ENCODE measurements around the gene TAF3.

Gene TAF3

GRCh38 chr10:7887174-7887816 is 69.0 kb downstream of the TAF3 start:
- DNase-seq, result no peak

GRCh38 chr10:7889947-7890542 is 71.7 kb downstream of the TAF3 start:
- DNase-seq, result no peak

- DNase-seq, result no peak
Observed at GRCh38 chr10:7890781-7891180, 72.5 kb downstream of the TAF3 start.

DNA sequence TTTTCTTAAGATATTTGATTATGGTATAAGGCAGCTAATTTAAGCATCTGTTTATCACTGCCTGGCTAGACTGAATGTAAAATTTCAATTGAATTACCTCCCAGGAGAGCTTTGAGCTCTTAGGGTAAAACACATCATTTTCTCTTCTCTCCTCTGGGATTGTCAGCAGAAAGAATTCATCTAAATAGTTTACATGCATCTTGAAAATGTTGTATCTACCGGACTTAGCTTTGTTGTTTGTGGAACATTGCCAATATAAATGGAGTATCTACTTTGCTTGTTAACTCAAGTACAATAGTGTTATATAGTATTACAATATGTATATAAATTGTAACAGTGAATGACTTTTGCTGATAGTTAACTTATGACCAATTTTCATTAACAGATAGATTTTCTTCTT is 73.3 kb downstream of the TAF3 start:
- DNase-seq, result no peak

DNA sequence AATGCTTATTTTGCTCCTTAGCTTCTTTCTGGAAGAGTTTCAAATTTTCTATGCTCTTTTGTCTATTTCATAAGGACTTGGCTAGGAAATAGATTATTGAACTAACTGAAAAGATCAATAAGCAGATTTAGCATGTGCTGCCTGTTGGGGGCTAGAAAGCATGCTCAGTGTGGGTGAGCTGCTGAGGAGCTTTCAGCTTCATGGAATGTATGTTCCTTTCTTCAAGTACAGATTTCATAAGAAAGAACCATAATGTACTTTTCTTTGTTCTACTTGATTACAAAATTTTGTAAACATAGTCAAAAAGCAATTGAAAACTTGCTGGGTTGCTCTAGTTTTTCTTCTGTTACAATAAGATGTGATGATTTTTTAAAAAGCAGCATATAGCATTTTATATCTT is 73.8 kb downstream of the TAF3 start:
- no peak for DNase-seq

DNA sequence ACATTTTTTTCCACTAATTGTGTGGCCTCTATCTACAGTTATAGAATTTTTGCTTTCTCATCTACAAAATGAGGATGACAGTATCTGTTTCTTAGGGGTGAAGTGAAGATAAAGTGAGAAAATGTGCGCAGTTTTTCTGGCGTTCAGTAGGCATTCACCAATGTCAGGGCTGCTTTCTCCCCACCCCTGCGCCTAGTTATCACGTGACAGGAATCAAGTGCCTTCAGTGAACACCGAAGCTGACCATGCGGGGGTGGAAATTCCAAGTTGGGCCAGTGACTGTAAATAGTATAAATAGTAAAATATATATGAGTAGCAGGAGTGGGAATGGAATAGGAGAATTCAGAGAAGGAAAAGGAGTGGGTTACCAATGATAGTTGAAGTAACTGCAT is 77.4 kb downstream of the TAF3 start:
- no peak for DNase-seq

DNA sequence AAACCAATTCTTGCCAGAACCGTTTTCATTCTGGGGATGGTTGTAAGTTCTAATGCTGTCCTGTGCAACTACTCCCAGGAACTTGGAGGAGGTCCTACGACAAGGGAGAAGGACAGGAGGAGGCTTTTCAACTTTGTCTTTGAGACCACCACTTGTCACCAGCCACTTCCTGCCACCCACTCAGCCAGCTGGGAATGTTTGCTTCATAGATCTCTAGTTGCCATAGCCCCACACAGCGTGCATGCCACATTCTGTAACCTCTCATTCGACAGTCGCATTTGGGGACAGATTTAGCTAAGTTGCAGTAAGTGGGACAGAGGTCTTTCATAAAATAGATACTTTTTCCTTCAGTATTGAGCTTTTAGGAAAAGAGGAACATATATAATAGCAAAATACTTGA is 78.0 kb downstream of the TAF3 start:
- DNase-seq, result no peak

- no peak for DNase-seq
Observed at GRCh38 chr10:7901256-7901655, 83.0 kb downstream of the TAF3 start.

DNA sequence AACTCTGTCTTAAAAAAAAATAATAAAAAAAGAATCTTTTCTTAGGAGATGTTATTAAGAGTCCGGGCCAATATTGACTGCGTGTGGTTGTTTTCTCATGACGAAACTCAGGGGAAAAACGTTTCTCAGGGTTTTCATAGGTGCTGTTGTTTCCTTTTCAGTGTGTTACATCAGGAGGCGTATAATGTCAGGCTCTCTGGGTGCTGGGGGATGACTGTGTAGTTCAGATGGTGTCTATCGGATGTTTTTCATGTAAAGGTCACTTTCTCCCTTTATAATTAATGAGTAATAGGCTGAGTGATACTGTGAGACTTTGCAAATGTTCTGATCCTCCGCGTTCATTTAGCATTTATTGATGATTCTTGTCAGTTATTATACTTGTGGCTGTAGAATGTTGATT is 84.1 kb downstream of the TAF3 start:
- no peak for DNase-seq

- no peak for DNase-seq
Observed at GRCh38 chr10:7903851-7904250, 85.5 kb downstream of the TAF3 start.

- no peak for DNase-seq
Observed at GRCh38 chr10:7906128-7906527, 87.8 kb downstream of the TAF3 start.

DNA sequence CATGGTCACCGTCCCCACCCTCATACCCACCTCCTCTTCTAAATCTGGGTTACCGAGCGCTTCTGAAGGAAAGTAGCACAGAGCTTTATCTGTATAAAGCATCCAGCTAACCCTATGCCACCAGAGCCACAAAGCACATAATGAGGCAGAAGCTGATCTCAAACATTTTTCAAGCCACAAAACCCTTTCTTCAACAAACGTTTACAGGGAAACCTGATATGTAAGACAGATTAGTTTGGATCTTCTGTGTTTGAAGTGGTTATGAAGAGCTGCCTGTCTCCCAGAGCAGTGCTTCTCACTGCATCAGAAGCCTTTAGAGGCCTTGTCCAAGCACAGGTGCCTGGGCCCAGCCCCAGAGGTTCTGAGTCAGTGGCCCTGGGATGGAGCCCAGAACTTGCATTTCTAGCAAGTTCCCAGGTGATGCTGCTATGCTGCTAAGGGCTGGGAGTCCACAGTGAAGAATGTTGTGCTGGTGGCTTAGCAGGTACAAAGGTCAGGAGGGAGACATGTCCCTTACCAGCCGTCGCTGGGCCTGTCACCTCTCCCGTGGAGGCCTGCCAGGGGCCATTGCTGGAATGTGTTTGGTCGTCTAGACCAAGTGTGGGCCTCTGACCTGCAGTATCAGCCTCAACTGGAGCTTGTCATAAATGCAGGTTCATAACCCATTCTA is 90.4 kb downstream of the TAF3 start:
- DNase-seq, result no peak

DNA sequence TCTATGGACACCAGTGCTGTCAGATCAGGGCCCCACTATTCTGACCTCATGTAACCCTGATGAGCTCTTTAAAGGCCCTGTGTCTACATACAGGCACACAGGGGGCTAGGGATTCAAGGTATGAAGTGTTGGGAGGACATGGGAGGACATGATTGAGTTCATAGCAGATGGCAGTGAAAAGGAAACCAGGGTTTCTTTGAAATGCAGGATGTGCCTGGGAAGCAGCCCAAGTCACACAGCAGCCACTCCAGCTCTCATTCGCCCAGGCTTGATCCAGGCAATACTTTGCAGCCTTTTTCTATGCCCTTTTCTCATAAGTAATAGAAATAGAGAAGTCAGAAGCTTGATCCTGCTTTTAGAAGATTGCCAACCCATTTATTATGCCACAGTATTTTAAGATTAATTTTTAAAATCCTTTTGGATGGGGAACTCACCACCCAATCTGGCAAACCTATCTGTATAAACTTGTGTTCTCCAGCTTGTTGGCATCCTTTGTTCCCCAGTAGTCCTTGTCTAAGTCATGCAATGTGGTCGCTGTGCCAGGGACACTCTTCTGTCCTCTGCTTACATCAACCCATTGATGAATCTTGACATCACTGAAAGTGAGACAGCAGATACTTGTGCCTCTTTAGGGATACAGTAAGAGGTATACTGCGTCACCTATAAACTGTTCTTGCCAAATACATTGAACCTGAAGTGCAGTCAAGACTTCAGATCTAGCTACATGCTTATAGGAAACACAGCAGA is 95.0 kb downstream of the TAF3 start:
- no peak for DNase-seq

DNA sequence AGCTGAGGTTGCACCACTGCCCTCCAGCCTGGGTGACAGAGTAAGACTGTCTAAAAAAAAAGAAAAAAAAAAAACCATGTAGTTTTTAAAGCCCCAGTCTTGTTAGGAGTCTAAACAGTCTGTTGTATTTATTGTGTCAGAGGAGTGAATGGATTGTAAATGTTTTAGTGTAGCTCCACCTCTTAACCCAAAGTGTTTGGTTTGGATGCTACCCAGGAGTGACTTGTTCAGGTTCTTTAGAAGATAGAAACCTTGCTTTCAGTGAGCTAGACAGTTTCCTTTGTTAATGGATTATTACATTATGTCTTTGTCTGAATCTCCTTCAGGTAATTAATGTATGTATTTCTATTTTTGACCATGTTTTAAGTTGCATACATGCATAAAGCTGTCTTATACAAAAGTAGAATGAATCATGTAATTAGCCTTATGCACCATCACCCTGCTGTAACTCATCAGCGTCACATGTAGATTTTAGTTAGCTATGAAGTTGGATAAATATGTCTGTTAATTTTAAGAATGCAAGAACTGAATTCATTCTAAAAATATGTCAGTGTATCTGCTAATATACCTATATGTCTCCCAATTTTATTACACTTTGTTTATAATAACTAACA is 97.7 kb downstream of the TAF3 start:
- no peak for DNase-seq

DNA sequence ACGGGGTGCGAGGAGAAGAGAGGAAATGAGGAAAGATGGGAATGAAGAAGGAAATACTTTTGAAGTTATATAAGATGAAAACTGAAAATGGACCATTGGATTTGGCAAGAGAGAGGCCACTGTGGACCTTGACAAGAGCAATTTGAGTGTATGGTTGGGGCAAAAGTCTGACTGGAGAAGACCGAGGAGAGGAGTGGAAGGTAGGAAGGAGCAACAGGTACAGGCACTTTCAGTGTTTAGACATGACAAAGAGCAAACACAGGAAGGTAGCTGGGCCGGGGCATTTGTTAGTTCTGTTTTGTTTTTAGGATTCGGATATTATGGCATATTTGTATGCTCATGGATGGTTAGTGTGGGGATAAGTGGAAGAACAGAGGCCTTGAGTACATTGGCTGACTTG is 99.4 kb downstream of the TAF3 start:
- DNase-seq, result no peak

GRCh38 chr10:7922707-7923106 is 104.4 kb downstream of the TAF3 start:
- no peak for DNase-seq

GRCh38 chr10:7928536-7928935 is 110.2 kb downstream of the TAF3 start:
- no peak for DNase-seq

DNA sequence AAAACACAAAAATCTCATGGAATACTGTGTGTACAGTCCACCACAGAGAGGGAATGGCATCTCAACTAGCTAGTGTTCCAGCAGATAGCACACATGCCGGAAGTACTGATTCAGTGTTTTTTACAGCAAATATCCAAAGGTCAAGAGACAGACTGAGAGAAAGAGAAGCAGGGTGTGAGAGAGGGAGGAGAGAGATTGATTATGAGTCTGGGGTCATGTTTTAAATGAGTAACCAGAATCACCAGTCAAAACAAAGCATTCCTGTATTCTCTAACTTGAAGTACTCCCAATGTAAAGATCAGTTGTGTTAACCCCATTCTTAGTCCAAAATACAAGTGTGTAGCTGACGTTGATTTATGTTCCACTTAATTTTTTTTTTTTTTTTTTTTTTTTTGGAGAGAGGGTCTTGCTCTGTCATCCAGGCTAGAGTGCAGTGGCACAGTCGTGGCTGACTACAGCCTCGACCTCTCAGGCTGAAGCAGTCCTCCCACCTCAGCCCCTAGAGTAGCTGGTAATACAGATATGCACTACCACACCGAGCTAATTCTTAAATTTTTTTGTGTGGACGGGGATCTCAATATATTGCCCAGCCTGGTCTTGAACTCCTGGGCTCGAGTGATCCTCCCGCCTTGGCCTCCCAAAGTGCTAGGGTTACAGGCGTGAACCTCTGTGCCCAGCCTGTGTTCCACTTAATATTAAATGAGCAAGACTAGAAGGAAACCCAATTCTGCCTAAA is 114.2 kb downstream of the TAF3 start:
- no peak for DNase-seq

GRCh38 chr10:7933262-7933661 is 115.0 kb downstream of the TAF3 start:
- DNase-seq, result no peak

- DNase-seq, result no peak
Observed at GRCh38 chr10:7933757-7934156, 115.5 kb downstream of the TAF3 start.

DNA sequence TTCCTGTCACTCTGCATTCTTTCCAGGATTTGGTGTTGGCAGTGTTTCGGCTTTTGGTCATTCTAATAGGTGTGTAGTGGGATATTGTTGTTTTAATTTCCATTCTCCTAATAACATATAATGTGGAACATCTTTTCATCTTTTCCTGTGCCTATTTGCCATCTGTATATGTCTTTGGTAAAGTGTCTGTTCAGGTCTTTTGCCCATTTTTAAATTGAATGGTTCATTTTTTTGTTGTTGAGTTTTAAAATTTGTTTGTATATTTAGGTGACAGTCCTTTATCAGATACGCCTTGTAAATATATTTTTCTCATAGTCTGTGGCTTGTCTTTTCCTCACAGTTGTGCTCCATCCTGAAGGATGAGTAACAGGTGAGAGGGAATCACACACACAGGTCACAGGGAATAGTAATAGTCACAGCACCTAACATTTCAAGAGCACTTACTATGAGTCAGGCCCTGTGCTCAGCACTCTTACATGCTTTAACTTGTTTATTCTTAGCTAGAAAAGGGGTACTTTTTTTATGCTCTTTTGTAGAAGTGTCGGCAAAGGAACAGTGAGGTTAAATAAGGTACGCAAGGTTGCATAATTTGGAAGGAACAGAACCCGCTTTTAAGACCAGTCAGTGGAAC is 119.1 kb downstream of the TAF3 start:
- DNase-seq, result no peak

- DNase-seq, result no peak
Observed at GRCh38 chr10:7941576-7941975, 123.3 kb downstream of the TAF3 start.
